ENCODE measurements around the gene NINJ2.

The NINJ2 gene

DNA sequence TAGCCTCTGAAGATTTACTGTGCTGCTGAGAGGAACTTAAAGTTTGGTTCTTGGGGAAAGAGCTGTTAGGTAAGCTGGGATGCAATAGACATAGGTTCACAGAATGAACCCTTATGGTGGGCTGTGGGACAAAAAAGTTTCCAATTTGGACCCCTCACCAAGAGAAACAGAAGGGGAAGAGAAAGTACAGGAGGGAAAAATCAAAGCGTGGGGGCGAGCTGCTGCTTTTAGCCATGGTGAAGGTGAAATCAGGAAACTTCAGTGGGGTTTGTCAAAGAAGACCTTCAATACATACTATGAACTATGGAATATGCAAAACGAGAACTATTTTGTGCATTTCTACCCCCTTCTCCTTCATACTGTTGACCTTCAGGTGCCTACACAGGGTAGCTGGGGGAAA, 10.6 kb upstream of the NINJ2 start:
- DNase-seq (ENCODE audit: low read depth, low spot score): no peak

DNA sequence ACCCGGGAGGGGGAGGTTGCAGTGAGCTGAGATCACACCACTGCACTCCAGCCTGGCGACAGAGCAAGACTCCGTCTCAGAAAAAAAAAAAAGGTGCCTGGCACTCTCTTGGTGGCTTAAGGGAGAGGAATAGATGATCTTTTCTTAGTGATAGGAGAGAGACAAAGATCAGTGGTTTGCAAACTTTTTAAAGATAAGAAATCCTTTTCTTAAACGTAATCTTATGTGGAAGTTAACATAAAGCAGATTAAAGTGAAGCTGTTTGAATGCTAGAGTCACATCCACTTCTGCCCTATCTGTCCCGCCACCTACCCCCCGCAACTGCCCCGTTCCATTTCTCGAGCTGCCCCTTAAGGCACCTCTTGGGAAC, 6.3 kb upstream of the NINJ2 start:
- no peak for DNase-seq (ENCODE audit: low read depth, low spot score)

DNA sequence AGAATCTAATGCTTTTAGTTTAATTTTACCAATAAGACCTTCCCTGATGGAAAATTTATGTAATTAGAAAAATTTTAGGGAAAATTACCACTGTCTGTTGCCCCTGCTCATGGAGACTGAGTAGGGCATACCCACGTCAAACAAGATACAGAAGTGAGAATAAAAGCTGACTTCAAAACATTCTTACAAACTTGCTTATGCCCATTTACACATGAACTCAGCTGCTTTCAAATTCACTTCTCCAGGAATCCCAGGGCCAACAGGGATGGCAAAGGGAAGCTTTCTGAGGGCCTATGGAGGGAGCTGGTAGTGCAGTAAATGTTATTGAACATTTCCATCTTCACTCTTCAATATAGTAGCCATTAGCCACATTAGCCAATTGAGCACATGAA, 4.8 kb upstream of the NINJ2 start:
- no peak for DNase-seq (ENCODE audit: low read depth, low spot score)

DNA sequence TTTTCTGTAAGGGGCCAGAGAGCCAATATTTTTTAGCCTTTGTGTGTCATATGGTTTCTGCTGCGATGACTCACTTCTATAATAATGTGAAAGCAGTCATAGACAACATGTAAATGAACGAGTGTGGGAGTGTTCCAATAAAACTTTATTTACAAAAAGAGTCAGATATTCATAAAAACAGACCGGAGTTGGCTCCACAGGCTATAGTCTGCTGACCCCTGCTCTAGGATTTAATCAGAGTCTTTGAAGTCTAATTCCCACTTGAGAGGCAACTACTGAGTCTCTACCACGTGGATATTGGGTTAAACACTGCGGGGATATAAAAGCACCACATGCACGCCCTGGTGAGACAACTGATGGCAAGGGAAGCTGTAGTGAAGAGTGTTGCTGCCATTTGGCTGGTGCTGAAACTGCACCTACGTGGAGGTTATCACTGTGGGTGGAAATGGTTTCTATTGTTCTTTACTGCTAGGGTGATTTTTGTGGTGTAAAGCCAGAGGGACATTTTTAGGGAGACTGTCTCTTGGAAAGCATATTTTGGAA, 3.6 kb upstream of the NINJ2 start:
- DNase-seq (ENCODE audit: low read depth, low spot score): no peak

DNA sequence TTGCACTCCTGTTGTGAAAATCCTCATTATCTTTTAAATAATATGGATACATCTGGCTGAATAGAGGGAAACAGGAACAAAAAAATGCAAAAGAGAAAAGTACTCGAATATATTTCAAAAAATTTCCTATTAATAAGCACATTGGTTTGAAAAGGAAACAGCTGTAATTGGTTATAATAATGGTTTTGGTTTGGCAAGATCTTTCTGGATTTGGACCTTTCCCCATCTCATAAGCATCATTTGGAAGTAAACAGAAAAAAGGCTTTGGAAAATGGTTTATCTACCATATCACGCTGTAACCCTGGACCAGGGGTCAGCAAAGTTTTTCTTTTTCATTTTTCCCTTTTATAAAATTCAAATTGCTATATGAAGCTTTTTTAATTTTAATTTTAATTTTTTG, 2.8 kb upstream of the NINJ2 start:
- no peak for DNase-seq (ENCODE audit: low read depth, low spot score)

DNA sequence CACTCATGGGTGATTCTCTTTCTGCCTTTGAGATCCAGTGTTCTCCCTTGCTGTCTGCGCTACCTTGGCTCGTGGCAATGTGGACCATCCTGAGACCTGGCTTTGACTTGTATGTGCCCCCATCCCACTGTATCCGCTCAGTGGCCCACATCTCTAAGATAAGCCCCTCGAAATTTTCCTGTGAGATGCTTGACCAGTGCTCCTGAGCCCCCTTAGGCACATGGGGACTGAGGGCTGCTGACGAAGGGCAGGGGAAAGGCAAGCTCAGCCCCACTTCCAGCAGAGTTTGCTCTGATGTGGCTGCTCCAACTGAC, 1.5 kb upstream of the NINJ2 start:
- no peak for DNase-seq (ENCODE audit: low read depth, low spot score)

DNA sequence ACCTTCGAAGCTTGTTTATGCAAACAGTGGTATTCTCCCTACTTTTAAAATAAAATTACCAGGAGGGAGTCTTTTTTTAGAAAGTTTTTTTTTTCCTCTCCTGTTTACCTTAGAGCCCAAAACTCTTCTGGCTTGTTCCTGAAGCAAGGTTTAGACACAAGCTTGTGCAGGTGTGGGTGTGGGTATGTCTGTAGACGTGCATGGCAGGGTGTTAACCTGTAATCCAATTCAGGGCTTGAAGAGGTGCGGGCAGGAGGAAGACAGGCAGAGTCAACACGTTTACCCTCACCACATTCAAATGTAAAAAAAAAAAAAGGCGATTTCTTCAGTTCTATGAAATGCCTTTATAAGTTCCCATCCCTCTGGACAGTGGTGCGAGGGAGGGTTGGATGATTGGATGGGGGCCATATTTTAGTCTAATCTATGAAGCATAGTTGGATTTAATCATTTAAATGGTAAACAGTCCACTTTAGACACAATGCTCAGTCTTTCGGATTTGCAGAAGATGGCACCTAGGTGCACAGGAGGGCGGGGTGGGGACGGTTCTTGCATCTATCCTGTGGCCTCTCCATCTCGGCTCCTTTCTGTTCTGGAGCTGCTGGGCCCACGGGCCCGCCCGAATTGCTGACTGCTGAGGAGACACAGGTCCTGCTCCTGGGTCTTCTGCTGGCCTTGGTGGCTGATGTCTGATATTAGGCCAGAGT, 982 bp upstream of the NINJ2 start:
- DNase-seq (ENCODE audit: low read depth, low spot score): no peak

DNA sequence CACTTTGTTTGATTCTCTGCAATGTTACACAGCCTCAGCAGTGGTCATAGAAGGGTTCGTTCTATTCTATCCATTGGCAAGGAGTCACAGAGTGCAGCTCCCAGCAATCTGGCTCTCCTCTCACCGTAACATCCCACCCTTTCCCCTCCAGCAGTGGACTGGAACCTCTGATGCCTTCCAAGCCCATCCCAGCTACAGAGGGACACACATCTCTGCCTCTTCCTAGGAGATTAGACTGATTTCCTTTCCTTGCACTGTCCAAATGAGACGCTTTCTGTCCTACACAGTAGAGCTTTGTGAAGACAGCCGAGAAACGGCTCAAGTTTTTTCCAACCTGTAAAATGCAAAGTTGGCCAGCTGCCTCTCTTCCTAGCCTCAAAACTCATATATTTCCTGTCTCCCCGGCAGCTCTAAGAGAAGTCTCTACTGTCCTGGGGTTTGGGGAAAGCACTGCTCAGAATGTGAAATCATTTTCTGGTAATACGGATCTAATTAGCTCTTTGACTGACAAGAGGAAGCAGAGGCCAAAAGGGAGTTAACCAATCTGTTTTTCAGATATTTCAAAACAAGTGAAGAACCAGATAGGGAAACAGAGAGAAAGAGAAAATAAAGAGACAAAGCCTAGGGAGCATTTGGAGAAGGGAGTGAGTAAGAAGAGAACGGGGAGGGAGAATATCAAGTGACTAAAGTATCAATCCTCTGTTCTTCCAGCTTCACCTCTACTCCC, 516 bp downstream of the NINJ2 start:
- no peak for DNase-seq (ENCODE audit: low read depth, low spot score)

DNA sequence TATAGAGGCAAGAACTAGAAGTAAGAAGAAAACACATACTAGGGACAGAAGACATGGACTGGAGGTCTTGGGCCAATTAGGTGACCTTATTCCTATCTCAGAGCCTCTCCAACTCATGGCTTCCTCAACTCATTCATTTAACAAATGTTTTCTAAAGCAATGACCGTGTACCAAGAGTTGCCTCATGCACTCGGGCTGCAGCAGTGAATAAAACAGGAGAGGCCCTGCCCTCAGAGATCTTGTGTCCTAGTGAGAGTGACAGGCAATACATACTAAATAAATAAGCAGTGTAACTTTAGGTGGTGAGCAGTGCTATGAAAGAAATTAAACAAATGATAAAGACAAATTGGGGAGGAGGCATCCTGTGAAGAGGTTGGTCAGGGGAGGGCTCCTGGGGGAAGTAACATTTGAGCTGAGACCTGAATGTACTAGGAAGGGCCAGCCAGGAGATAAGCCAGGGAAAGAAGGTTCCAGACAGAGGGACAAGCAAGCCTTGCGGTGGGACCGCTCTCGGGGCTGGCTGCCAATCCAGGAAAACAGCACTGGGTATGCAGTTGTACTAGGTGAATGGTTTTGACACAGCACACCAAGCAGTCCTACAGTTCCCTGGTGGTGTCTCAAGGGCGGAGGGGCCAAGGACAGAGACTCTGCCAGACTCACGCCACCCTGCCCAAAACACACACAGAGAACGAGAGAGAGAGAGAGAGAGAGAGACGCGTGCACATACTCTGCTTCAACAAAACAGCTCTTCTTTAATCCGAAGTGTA, 1.3 kb downstream of the NINJ2 start:
- no peak for DNase-seq (ENCODE audit: low read depth, low spot score)

DNA sequence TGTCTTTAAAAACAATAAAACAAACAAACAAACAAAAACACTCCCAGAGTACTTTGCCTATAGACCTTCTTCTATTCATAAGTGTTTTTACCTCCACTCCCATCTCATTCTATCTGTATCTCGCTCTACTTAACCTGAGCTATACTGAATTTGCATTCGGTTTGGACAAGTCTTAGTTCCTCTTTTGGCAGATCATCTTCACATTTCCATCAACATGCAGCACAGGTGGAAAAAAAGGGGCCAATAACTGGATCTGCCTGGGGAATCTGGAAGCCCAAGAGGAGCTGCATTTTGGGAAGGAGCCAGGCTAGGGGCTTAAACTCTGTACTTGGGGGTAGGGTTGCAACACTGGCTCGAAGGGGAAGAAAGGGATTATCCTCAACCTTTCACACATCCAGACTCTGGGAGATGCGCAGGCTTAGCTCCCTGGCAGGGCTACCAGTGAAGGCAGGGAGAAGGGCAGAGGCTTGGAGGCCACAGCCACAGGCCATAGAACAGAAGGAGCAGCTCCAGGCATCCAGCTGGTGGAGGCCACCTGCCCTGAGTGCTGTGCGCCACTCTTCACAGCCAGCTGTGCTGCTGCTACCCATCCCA, 4.1 kb downstream of the NINJ2 start:
- DNase-seq (ENCODE audit: low read depth, low spot score): no peak

DNA sequence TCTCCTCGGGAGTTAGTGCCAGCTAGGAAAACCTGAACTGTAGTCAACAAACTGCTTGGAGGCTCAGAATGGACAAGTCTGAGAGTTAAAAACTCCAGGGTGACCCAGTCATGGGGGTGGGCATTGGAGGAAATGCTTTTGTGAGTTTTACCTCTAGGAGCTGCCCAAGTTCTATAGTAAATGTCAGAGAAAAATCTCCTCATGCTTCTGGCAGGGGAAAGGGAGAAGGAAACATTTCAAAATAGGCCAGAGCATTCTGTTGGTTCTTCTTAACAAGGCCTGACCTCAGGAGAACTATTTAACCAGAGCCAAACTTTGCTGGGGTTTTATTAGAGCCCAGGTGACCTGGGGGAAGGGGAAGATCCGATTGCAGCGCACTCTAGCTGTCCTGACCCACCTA, 12.3 kb downstream of the NINJ2 start:
- DNase-seq (ENCODE audit: low read depth, low spot score): no peak

DNA sequence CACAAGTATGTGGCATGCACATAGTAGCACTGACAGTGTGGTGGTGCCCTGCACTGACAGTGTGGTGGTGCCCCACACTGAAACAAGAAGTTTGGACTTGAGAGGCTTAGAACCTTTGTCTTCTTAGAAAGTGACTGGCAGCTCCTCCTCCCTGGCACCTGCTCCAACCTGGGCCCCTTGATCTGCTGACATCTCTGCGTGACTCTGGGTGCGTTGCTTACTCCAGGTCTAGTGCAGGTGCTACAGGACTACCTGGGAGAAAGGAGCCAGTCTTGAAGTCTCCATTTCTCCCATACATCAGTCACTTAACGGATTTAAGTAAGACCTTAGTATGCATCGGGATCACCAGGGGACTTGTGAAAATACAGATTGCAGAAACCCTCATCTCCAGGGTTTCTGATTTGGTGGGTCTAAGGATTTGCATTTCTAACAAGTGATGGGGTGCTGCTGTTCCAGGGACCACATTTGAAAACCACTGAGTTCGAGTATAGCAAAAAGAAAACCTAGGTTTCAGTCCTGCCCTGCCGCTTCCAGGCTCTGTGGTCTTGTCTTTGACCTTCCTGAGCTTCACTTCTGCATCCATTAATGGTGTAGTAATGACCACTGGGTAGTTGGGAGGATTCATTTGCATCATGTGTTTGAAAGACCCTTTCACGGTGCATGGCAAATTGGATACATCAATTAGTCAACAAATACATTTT, 15.7 kb downstream of the NINJ2 start:
- no peak for DNase-seq (ENCODE audit: low read depth, low spot score)

DNA sequence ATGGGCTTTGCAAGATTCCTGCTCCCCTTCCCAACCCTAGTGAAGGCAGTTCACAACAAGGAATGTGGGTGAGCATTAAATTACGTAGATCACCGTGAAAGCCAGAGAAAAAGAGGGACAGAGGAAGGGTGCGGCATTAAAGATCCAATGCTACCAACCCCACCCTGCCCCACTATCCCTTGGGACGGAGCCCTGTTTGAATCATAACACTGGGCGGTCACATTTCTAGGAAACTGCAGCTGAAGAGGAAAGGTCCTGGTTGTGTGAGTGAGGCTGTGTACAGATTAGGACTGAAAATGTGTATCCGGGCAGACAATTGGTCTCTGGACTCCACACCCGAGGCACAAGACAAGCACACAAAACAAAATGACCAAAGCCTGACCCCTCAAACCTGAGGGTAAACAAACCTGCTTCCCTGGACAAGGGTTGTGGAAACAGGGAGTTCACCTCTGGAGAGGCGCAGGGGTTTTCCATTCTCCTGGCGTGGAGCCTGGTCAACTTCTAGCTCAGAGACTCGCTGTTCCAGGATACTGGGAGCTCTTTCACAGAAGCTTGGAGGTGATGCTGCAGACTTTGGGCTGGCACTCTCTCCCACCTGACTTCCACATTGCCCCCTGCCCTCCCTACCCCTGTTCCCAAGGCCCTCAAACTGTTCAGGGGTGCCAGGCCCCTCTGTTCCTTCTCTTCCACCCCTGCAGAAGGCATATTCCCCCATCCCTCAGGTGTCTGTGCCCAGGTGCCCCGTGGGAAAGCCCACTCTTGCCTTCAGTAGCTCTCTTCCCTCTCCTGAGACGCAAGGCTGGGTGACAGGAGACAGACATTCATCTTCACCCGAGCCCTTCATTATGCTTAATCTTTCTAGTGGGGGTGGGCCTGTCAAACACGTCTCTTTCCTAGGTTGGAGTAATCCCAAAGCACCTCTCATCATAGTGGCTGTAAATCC, 16.5 kb downstream of the NINJ2 start:
- DNase-seq (ENCODE audit: low read depth, low spot score): no peak

DNA sequence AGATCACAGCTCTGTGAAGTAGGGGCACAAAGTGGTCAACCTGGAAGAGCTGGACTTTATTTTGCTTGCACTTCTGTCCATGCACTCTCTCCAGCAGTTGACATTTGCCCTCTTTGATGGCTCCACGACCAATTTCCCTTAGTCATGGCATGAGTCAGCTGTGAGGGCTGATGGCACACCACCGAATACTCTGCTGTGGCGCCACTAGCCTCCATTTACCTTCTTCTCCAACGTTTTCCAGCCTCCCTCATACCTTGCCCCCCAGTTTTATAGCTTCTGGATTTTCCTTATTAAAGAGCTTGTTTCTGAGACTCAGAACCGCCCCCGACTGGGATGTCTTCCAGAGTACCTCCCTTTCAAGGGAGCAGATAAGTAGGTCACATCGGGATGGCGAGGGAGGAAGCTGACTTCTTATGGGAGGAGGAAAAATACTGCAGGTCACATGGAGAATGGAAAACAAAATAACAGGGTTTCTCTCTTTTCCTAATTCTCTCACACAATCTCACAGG, 17.6 kb downstream of the NINJ2 start:
- no peak for DNase-seq (ENCODE audit: low read depth, low spot score)

DNA sequence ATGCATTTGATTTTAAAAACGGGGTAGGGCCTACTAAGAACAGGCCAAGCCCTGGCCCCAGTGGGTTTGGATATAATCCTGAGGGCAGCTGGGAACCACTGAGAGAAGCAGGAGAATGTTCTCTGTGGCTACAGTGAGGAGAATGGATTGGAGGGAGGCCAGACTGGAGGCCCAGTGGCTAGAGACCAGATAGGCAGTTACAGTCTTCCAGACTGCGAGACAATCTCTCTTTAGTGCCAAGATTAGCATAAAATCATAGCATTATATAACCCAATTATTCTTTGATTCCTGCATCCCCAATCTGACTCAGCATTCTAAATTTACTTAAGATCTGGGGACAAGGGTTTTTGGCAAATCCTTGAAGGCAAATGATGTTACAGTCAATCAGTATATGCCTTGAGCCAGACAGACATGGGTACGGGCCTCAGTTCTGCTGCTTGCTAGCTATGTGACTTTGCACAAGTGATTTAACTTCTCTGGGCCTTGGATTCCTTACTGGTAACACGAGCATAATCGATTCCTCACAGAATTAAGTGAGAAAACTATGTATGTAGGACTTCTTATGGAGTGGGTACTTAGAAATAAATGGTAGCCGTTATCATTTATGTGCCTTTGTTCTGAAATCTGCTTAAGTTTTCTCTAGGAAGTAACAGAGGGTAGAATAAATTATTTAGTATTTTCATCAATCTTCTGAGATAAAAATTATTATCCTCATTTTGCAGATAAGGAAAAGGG, 18.3 kb downstream of the NINJ2 start:
- no peak for DNase-seq (ENCODE audit: low read depth, low spot score)

DNA sequence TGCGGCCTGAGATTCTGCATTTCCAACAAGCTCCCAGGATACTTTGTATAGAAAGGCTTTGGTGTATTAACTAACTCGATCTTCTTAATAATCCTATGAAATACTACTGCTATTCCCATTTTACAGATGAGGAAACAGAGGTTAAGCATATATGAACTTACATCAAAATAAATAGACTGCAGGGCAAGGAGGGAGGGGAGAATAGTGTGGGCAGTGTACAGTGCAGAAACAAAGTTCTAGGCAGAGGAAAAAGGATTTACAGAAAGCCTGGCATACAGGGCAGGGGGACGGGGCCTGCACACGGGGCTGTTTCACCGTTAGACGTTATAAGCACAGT, 19.0 kb downstream of the NINJ2 start:
- DNase-seq (ENCODE audit: low read depth, low spot score): no peak

DNA sequence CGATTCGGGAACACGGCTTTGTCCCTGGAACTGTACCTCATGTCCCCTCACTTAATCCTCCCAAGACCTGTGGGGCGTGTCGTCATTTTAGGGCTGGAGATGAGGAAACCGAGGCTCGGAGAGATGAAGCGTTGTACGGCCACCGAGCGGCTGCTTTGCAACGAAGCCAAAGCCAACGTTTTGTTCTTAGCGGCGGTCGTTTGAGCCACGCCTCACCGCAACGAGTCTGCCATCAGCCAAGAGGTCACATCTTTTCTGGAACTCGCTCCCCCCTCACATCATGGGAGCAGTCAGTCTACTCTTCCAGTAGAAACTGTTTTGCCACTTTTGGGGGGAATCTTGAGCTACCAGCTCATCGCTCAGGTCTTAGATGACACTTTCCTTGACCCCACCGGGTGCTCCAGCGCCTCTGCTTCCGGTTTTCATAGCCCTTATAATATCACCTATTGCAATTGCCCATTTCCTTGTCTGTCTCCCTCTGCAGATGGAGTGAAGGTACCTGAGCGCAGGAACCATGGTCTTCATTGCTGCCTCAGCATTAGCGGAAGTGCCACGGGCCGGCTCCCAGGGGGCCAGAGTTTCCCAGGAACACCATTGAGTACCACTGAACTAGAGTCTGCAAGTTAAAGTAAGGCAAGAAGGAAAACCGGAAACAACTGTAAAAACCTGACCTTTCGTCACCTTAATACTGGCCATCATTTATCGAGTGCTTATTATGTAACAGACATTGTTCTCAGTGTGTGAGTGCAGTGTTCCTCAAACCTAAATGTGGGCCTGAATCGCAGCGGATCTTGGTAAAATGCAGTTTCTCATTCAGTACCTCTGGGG, 19.6 kb downstream of the NINJ2 start:
- no peak for DNase-seq (ENCODE audit: low read depth, low spot score)

DNA sequence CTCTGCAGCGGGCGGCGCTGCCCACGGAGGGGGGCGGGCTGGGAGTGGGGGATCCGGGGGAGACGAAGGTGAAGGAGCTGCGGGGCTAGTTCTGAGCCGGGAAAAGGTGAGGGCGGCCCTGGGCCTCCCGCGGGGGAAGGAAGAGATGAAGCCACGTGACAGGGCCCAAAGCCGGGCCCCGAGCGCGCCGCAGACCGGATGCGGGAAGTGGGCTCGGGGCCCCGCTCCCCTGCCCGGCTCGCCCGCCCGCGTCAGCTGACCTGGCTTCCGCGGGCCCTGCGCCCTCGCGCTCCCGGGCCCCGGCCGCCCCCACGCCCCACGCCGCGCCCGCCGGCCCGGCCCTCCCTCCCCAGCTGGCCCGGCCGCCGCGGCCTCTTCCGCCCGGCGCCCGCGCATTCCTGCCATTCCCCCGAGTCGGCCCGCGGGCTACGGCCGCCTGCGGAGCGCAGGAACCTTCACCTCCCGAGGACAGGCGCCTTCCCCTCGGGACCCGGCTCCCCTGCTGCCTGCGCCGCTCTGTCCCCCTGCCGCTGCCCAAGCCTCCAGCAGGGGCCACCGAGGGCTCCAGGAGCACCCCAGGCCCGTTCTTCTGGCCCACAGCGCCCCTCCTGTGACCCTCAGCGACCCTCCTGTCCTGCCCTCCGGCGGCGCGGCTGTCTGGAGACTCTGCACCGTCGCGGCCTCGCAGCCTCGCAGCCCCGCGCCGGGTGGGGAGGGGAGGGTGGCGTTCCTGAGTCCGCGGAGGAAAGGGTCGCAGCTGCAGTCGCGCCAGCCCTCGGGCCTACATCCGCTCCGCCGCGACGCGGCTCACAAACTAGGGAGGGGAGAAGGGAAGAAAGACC, 20.4 kb downstream of the NINJ2 start:
- DNase-seq (ENCODE audit: low read depth, low spot score): peak; percentile 60
